ENCODE data around the gene MYH7.

DNA sequence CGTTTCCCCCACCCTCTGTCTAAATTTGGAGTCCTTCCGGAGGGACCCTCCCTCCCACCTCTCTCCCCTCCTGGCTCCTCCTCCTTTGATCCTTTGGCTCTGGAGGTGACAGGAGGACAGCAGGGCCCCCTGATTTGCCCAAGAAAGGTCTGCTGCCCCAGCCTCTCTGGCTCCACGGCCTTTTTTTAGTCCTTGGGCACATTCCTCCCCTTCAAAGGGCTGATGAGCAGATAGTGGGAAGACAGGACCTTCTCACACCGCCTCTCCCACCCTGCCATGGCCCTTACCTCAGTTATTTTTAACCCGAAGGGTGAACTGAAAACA lies 27.2 kb downstream of the MYH7 start:
- TF ChIP-seq POLR2A (IDR thresholded peaks at IDR 0.05) (no peak), POLR2AphosphoS5 (IDR thresholded peaks at IDR 0.05; ENCODE audit: insufficient read depth in 1 of 2, low read depth in 1 of 2) (no peak)
- TF ChIP-seq, protein P1, sequence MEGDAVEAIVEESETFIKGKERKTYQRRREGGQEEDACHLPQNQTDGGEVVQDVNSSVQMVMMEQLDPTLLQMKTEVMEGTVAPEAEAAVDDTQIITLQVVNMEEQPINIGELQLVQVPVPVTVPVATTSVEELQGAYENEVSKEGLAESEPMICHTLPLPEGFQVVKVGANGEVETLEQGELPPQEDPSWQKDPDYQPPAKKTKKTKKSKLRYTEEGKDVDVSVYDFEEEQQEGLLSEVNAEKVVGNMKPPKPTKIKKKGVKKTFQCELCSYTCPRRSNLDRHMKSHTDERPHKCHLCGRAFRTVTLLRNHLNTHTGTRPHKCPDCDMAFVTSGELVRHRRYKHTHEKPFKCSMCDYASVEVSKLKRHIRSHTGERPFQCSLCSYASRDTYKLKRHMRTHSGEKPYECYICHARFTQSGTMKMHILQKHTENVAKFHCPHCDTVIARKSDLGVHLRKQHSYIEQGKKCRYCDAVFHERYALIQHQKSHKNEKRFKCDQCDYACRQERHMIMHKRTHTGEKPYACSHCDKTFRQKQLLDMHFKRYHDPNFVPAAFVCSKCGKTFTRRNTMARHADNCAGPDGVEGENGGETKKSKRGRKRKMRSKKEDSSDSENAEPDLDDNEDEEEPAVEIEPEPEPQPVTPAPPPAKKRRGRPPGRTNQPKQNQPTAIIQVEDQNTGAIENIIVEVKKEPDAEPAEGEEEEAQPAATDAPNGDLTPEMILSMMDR (IDR thresholded peaks at IDR 0.05), result no peak
